ENCODE data around the gene L3MBTL4.

- TF ChIP-seq POLR2A (IDR thresholded peaks at IDR 0.05) (no peak), CTCF (IDR thresholded peaks at IDR 0.05) (no peak)
These were observed 360.4 kb downstream of the L3MBTL4 start for GRCh38 chr18:6054256-6054842.

Measured in esophagus squamous epithelium (tissue), 4 donors.